Testis (tissue), 2 donors: ENCODE measurements around the gene ARL10.

Experiments used
- CTCF ChIP-seq, 3 experiments: fragments of 450-650 bp in 2 of 3; fragments of 200-600 bp in 1 of 3; sonication (generic) in 1 of 3; IDR thresholded peaks; one replicate each; pipeline ENCODE4 v1.5.1; 2016 to 2019; ENCODE audit warnings: antibody characterized with exemption in 3 of 3, mild to moderate bottlenecking in 2 of 3, moderate library complexity in 1 of 3
- POLR2A ChIP-seq: fragments of 450-650 bp; IDR thresholded peaks from one replicate; pipeline ENCODE4 v1.6.1; 2017; ENCODE audit warnings: antibody characterized with exemption, mild to moderate bottlenecking, moderate library complexity

DNA sequence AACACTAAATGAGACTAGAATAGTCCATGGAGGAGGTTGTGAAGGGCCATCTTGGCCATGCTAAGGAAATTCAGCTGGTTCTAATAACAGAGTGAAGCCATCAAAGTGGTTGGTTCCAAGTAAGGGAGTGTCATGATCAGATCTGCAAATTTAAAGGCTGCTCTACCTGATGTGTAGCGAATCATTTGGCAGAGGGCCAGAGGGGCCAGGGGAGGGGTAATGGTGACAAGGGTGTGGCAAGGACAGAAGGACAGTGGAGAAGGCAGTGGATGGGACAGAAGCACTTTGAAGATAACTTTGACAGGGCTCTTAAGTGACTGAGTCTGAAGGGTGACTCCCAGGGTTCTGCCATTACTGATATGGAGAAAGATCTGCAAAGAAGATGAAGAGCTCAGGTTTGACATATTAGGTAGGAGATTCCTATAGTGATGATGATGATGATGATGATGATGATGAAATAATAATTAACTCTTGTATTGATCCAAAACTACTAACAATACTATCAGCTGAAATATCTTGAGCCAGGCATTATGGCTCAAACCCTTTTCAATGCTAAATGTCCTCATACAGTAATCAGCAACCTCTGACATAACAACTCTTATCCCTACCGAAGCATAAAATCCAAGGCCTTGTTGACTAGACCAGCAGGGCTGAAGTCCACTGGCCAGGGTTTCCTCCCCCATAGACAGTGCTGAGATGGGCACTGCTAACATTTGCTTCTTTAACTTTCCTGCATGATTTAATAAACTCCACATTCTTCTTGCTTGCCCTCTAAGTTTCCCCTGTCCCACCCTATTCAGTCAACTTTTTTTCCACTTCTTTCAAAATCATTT is 23.7 kb upstream of the ARL10 start:
- TF ChIP-seq CTCF (IDR thresholded peaks at IDR 0.05) (no peak), POLR2A (no peak)
